RWPE2 (cell line): ENCODE results near the gene TMEM213.

Source experiments
- ATAC-seq: fragments of 200-7000 bp; cut with Tn5 transposase; 3 replicates; pipeline ENCODE4 v1.9.1; 2021; ENCODE audit warnings: low read depth
- DNase-seq: peaks from one replicate; pipeline ENCODE4 v3.0.0-alpha.2; 2020; ENCODE audit warnings: low spot score
- H3K27ac ChIP-seq: fragments of 450-650 bp; 2 replicates; pipeline ENCODE4 v1.5.1; 2017; ENCODE audit warnings: mild to moderate bottlenecking; ENCODE audit not compliant: poor library complexity, severe bottlenecking
- H3K27me3 ChIP-seq: fragments of 250-450 bp; sonication (Bioruptor Pico); 2 replicates; pipeline ENCODE4 v1.5.1; 2021; ENCODE audit warnings: mild to moderate bottlenecking, moderate library complexity; ENCODE audit not compliant: insufficient read depth, poor library complexity, severe bottlenecking
- H3K36me3 ChIP-seq: fragments of 250-450 bp; sonication (Bioruptor Pico); 2 replicates; pipeline ENCODE4 v1.5.1; 2020; ENCODE audit warnings: low read depth, mild to moderate bottlenecking, moderate library complexity
- H3K4me1 ChIP-seq: fragments of 250-450 bp; sonication (Bioruptor Pico); 2 replicates; pipeline ENCODE4 v1.5.1; 2021; ENCODE audit warnings: mild to moderate bottlenecking, moderate library complexity; ENCODE audit not compliant: insufficient read depth, poor library complexity, severe bottlenecking
- H3K4me3 ChIP-seq: fragments of 250-450 bp; sonication (Bioruptor Pico); 2 replicates; pipeline ENCODE4 v1.5.1; 2021; ENCODE audit warnings: mild to moderate bottlenecking, moderate library complexity; ENCODE audit not compliant: severe bottlenecking
- H3K9me3 ChIP-seq: fragments of 250-450 bp; sonication (Bioruptor Pico); 2 replicates; pipeline ENCODE4 v1.5.1; 2021; ENCODE audit warnings: mild to moderate bottlenecking, moderate library complexity; ENCODE audit not compliant: severe bottlenecking
- TF ChIP-seq, protein P1 (sequence below): fragments of 450-650 bp; IDR thresholded peaks from one replicate; pipeline ENCODE4 v1.5.1; 2017; ENCODE audit warnings: mild to moderate bottlenecking, moderate library complexity; ENCODE audit not compliant: poor library complexity, severe bottlenecking

TMEM213 gene

DNA sequence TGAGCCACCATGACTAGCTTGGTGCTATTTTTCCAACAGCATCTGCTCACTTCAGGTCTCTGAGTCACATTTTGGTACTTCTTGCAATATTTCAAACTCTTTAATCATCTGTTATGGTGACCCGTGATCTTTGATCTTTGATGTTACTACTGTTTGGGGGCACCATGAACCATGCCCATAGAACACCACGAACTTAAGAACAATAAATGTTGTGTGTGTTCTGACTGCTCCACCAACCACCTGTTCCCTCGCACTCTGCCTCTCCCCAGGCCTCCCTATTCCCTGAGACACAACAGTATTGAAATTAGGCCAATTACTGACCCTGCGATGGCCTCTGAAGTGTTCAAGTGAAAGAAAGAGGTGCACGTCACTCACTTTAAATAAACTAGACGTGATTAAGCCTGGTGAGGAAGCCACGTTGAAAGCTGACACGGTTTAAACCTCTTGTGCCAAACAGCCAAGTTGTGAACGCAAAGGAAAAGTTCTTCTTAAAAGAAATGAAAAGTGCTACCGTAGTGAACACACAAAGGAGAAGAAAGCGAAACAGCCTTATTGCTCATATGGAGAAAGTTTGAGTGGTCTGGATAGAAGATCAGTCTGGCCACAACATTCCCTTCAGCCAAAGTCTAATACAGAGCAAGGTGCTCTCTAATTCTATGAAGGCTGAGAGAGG is 27.4 kb downstream of the TMEM213 start:
- TF ChIP-seq, protein P1, sequence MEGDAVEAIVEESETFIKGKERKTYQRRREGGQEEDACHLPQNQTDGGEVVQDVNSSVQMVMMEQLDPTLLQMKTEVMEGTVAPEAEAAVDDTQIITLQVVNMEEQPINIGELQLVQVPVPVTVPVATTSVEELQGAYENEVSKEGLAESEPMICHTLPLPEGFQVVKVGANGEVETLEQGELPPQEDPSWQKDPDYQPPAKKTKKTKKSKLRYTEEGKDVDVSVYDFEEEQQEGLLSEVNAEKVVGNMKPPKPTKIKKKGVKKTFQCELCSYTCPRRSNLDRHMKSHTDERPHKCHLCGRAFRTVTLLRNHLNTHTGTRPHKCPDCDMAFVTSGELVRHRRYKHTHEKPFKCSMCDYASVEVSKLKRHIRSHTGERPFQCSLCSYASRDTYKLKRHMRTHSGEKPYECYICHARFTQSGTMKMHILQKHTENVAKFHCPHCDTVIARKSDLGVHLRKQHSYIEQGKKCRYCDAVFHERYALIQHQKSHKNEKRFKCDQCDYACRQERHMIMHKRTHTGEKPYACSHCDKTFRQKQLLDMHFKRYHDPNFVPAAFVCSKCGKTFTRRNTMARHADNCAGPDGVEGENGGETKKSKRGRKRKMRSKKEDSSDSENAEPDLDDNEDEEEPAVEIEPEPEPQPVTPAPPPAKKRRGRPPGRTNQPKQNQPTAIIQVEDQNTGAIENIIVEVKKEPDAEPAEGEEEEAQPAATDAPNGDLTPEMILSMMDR, result no peak
- DNase-seq (no peak), ATAC-seq (no peak)
- Histone ChIP-seq H3K36me3 (no peaks in the 10 kb centered on the region), H3K4me1 (no peaks in the 10 kb centered on the region), H3K27ac (no peak overlapping the region), H3K9me3 (peaks cover 1% of the 10 kb centered on the region), H3K4me3 (no peak overlapping the region), H3K27me3 (no peaks in the 10 kb centered on the region)

DNA sequence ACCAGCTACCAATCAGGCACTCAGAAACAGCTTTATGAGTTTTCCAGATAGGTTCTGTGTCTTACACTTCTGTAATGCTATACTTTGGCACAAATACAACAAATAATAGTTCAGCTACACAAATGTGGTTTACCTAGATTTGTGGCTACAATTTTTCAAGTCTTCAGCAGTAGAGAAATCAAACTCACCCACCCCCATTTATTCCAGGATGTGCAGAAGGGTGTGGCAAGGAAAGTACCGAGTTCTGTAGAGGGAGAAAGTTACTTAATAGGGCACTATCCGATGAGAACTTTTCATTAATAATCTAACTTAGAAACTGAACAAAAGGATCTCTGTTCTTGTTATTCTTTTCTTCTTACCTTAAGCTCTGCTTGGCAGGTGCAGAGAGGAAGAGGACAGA is 30.5 kb downstream of the TMEM213 start:
- H3K4me3 ChIP-seq, result no peak overlapping the region
- H3K27ac ChIP-seq, result no peak overlapping the region
- TF ChIP-seq, protein P1, result no peak
- no peaks in the 10 kb centered on the region for H3K27me3 ChIP-seq
- DNase-seq, result no peak
- H3K4me1 ChIP-seq, result no peaks in the 10 kb centered on the region
- H3K36me3 ChIP-seq, result no peaks in the 10 kb centered on the region
- peaks cover 1% of the 10 kb centered on the region for H3K9me3 ChIP-seq
- ATAC-seq, result no peak

DNA sequence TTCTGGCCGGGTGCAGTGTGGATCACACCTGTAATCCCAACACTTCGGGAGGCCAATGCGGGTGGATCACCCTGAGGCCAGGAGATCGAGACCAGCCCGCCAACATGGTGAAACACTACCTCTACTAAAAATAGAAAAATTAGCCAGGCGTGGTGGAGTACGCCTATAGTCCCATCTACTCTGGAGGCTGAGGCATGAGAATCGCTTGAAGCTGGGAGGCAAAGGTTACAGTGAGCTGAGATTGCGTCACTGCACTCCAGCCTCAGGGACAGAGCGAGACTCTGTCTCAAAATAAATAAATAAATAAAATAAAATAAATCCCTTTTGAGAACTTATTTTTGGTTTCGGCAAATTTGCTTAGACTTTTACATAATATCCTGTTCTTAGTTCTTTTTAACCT is 31.5 kb downstream of the TMEM213 start:
- peaks cover 1% of the 10 kb centered on the region for H3K9me3 ChIP-seq
- H3K36me3 ChIP-seq, result no peaks in the 10 kb centered on the region
- TF ChIP-seq, protein P1, result no peak
- H3K27ac ChIP-seq, result no peak overlapping the region
- H3K27me3 ChIP-seq, result no peaks in the 10 kb centered on the region
- no peak for ATAC-seq
- no peaks in the 10 kb centered on the region for H3K4me1 ChIP-seq
- DNase-seq, result no peak
- H3K4me3 ChIP-seq, result no peak overlapping the region

DNA sequence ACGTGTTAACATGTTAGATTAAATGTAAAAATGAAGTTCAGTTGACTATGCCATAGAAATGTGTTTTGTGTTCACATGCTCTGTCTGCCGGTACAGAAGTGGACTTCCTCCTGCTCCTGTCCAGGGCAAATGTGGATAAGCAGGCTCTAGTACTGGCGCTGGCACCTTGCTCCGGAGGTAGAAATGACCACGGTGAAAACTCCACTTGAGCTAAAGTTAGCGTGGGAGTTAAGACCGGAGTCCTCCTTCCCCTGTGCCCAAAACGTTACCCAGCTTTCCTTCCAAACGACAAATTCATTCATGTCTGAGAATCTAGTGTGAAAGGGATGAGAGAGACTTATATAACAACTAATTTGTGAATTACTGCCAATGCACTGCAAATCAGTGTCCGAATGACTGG is 35.2 kb downstream of the TMEM213 start:
- no peak for DNase-seq
- ATAC-seq, result no peak
- Histone ChIP-seq H3K27me3 (no peaks in the 10 kb centered on the region), H3K9me3 (peaks cover 1% of the 10 kb centered on the region), H3K36me3 (no peaks in the 10 kb centered on the region), H3K4me1 (no peaks in the 10 kb centered on the region), H3K27ac (no peak overlapping the region), H3K4me3 (no peak overlapping the region)
- TF ChIP-seq, protein P1, result no peak

DNA sequence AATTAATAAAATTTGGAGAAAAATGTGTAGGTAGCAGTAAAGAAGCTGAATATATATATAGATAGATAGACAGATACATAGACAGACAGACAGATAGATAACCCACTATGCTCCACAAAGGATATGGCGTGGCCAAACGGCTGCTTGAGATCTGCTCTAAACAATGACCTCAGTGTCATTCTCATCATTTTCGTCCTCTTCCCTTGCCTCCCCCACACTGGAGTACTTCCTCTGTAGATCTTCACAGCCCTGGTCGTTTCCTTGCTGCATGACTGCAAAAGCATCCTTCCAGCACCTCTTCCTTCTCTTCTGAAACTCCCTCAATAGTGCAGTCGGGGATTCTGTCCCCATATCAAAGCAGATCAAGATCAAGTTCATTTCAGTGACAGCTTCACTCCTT is 35.8 kb downstream of the TMEM213 start:
- Histone ChIP-seq H3K27ac (no peak overlapping the region), H3K9me3 (peaks cover 1% of the 10 kb centered on the region), H3K4me3 (no peak overlapping the region), H3K4me1 (no peaks in the 10 kb centered on the region), H3K27me3 (no peaks in the 10 kb centered on the region), H3K36me3 (no peaks in the 10 kb centered on the region)
- ATAC-seq (no peak), DNase-seq (no peak)
- TF ChIP-seq, protein P1, result no peak
